Activated CD8-positive, alpha-beta T cell treated with anti-CD3 and anti-CD28 coated beads for 36 hours (primary cell): ENCODE results near the gene FRMD4A. TPM values are rescaled to one million over a fixed set of nuclear protein-coding genes. Genes with fewer than 3 reads are reported as not detected.
A peak's percentile ranks its signal among the peaks of the same experiment; 100 is the strongest.

Experiments used
- ATAC-seq: fragments of 200-7000 bp; cut with Tn5 transposase; one replicate; pipeline ENCODE4 v1.10.0; 2021; ENCODE audit warnings: mild to moderate bottlenecking, moderate library complexity
- CTCF ChIA-PET: fragments of 350-600 bp; sonication (Branson Sonifier 250); formaldehyde crosslinking; loops from one replicate; lab custom pipeline; 2021; ENCODE audit warnings: antibody characterized with exemption; lab: Charles Lee
- POLR2A ChIA-PET: fragments of 350-600 bp; sonication (Branson Sonifier 250); formaldehyde crosslinking; loops from one replicate; lab custom pipeline; 2021; ENCODE audit warnings: antibody characterized with exemption; lab: Charles Lee
- DNase-seq: peaks from one replicate; pipeline ENCODE4 v3.0.0-alpha.2; 2020
- H3K27ac Mint-ChIP-seq: one replicate; pipeline ENCODE4 v1.8.0; 2021; ENCODE audit warnings: mild to moderate bottlenecking, mixed read lengths
- H3K27me3 Mint-ChIP-seq: one replicate; pipeline ENCODE4 v1.8.0; 2021; ENCODE audit warnings: mixed read lengths
- H3K36me3 Mint-ChIP-seq: one replicate; pipeline ENCODE4 v1.8.0; 2021; ENCODE audit warnings: low read depth, mixed read lengths
- H3K4me1 Mint-ChIP-seq: one replicate; pipeline ENCODE4 v1.8.0; 2021; ENCODE audit warnings: low read depth, mixed read lengths
- H3K4me3 Mint-ChIP-seq: one replicate; pipeline ENCODE4 v1.8.0; 2021; ENCODE audit warnings: mild to moderate bottlenecking, moderate library complexity, mixed read lengths
- H3K9me3 Mint-ChIP-seq: one replicate; pipeline ENCODE4 v1.8.0; 2021; ENCODE audit warnings: mixed read lengths
- CTCF ChIP-seq: fragments of 200-600 bp; IDR thresholded peaks from one replicate; pipeline ENCODE4 v1.8.0; 2022; ENCODE audit warnings: antibody characterized with exemption, mild to moderate bottlenecking
- intact Hi-C: fragments of 100-400 bp; cut with micrococcal nuclease; formaldehyde crosslinking; loops from one replicate; pipeline ENCODE4 v1.10.0; 2022
- total RNA-seq, 2 experiments: library from RNA; stranded (reverse); gene quantifications; one replicate each; pipeline ENCODE4 v1.2.3, GENCODE V29; 2021

The FRMD4A gene
- total RNA-seq, 2 experiments from 2014 or later, result 2.1 to 2.8 TPM

DNA sequence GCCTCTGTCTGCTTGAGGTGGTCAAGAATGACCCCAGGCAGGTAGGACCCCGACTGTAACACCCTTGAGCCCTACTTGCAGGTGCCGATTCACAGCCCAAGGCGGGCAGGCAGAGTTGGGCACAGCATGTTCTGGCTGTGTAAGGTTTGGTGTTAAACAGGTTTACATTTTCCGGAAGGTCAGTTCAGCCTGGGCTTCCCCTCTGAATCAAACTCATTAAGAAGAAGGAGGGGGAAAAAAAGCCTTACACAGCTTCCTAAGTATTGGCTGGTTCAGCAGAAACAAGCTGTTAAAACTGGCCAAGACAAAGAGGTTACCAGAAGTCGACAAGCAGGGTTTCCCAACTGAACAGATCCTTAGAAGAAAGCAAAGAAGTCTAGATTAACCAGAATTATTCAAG lies 611.3 kb downstream of the FRMD4A start:
- DNase-seq, result no peak
- Mint-ChIP-seq H3K9me3 (peaks cover 4% of the 10 kb centered on the region), H3K4me3 (no peak overlapping the region), H3K36me3 (no peaks in the 10 kb centered on the region), H3K27ac (no peak overlapping the region), H3K27me3 (peaks cover 1% of the 10 kb centered on the region), H3K4me1 (peaks cover 19% of the 10 kb centered on the region)
- no peak for TF ChIP-seq CTCF
- ATAC-seq, result no peak
- CTCF ChIA-PET, result interaction anchor here (1.2 kb wide), 1 partner anchor 12 kb away, joined by 4 read pairs; no protein-coding TSS in a partner anchor
- POLR2A ChIA-PET, result interaction anchor here (0.8 kb wide), 1 partner anchor 22 kb away, joined by 3 read pairs; no protein-coding TSS in a partner anchor
- intact Hi-C loops, result no loop called here

GRCh38 chr10:13718820-13719219 lies 611.9 kb downstream of the FRMD4A start:
- Mint-ChIP-seq H3K36me3 (no peaks in the 10 kb centered on the region), H3K27me3 (peaks cover 1% of the 10 kb centered on the region), H3K27ac (no peak overlapping the region), H3K4me1 (peaks cover 19% of the 10 kb centered on the region), H3K4me3 (no peak overlapping the region), H3K9me3 (peaks cover 4% of the 10 kb centered on the region)
- CTCF ChIA-PET, result interaction anchor here (1.0 to 1.3 kb wide), 3 partner anchors 12 to 59 kb away, joined by 3 to 4 read pairs (median 3); no protein-coding TSS in a partner anchor
- POLR2A ChIA-PET, result interaction anchor here (1.1 kb wide), 1 partner anchor 467 kb away, joined by 5 read pairs; no protein-coding TSS in a partner anchor
- DNase-seq, result no peak
- ATAC-seq, result no peak
- TF ChIP-seq CTCF, result no peak
- intact Hi-C loops, result no loop called here

DNA sequence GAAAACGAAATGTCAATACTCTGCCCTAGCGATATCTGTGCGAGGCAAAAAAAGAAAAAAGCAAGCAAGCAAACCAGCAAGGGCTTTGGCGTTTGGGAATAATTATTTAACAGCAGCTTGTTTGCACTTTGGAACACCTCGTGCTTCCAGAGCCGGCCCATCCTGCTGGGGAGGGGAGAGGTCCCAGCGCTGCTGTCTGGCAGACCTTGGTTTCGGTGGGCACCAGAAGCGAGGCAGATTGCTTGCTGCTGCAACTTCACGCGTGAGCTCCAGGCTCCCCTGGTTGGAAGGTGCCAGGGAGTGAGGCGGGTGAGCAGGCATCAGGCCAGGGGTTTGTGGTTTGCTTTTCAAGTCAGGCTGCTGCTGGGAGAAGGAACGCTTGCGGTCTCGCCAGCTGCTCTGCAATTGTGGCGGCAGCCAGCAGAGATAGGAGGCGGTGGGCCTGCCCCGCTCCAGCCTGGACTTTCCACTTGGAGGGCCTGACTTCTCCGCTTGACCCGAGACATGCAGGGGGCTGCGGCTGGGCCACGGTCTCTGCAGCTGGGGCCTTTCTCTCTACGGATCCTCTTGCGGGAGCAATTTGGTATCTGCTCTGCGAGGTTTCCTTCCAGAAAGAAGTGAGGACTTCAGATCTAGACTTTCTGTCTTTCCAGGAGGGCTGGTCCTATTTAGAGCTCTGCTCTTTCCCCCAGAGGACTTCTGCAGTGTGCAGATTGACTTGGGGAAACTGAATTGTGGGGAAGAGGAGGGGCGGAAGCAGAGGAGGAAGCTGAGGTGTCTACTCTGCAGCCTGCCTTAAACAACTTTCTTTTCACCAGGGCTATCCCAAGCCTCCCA lies 612.6 kb downstream of the FRMD4A start:
- POLR2A ChIA-PET, result interaction anchor here (0.7 to 1.1 kb wide), 2 partner anchors 467 to 1004 kb away, joined by 3 to 5 read pairs; no protein-coding TSS in a partner anchor
- peak overlapping the region; percentile 50 for H3K4me3 Mint-ChIP-seq
- H3K36me3 Mint-ChIP-seq, result no peaks in the 10 kb centered on the region
- H3K27ac Mint-ChIP-seq, result no peak overlapping the region
- ATAC-seq (peak; percentile 56), DNase-seq (peak; percentile 57)
- intact Hi-C loops, result no loop called here
- peaks cover 1% of the 10 kb centered on the region for H3K27me3 Mint-ChIP-seq
- peaks cover 17% of the 10 kb centered on the region for H3K4me1 Mint-ChIP-seq
- TF ChIP-seq CTCF, result no peak
- peaks cover 4% of the 10 kb centered on the region for H3K9me3 Mint-ChIP-seq
- CTCF ChIA-PET, result interaction anchor here (0.9 to 1.3 kb wide), 3 partner anchors 18 to 59 kb away, joined by 3 read pairs; no protein-coding TSS in a partner anchor

- Mint-ChIP-seq H3K27ac (no peak overlapping the region), H3K9me3 (peaks cover 4% of the 10 kb centered on the region), H3K27me3 (peaks cover 1% of the 10 kb centered on the region), H3K36me3 (no peaks in the 10 kb centered on the region), H3K4me1 (peaks cover 22% of the 10 kb centered on the region), H3K4me3 (peak overlapping the region; percentile 50)
- ChIA-PET CTCF (interaction anchor here (0.9 kb wide), 1 partner anchor 23 kb away, joined by 3 read pairs; no protein-coding TSS in a partner anchor), POLR2A (interaction anchor here (0.7 kb wide), 1 partner anchor 1005 kb away, joined by 3 read pairs; no protein-coding TSS in a partner anchor)
- TF ChIP-seq CTCF, result no peak
- intact Hi-C loops, result no loop called here
- DNase-seq (no peak), ATAC-seq (no peak)
Measured at GRCh38 chr10:13717571-13717935, 613.2 kb downstream of the FRMD4A start.
